Muscle layer of colon (tissue), 2 donors: ENCODE measurements around the gene ZC3H8.

Source experiments
- H3K27ac ChIP-seq: one replicate; pipeline ENCODE4 v1.7.0; 2013; ENCODE audit warnings: low read depth, mild to moderate bottlenecking, low read length, moderate library complexity
- H3K27me3 ChIP-seq, 2 donors: one replicate each; pipeline ENCODE4 v1.7.0; 2013; ENCODE audit warnings: low read length in 2 of 2, mild to moderate bottlenecking in 2 of 2; ENCODE audit not compliant: insufficient read depth in 2 of 2, control insufficient read depth in 1 of 2
- H3K36me3 ChIP-seq: one replicate; pipeline ENCODE4 v1.7.0; 2013; ENCODE audit warnings: mild to moderate bottlenecking, low read length; ENCODE audit not compliant: insufficient read depth
- H3K4me1 ChIP-seq: one replicate; pipeline ENCODE4 v1.7.0; 2013; ENCODE audit warnings: mild to moderate bottlenecking, low read length; ENCODE audit not compliant: insufficient read depth
- H3K4me3 ChIP-seq, 2 donors: one replicate each; pipeline ENCODE4 v1.7.0; 2013; ENCODE audit warnings: low read length in 2 of 2, low read depth in 1 of 2, mild to moderate bottlenecking in 1 of 2, moderate library complexity in 1 of 2
- H3K9ac ChIP-seq: one replicate; pipeline ENCODE4 v1.7.0; 2013; ENCODE audit warnings: low read length
- H3K9me3 ChIP-seq: one replicate; pipeline ENCODE4 v1.7.0; 2013; ENCODE audit warnings: mild to moderate bottlenecking, low read length
- donor health status: abdominal sarcoma.
- donor health status: Adenocarcinoma of cecum.

Gene ZC3H8

GRCh38 chr2:112277596-112278220 is 22.9 kb upstream of the ZC3H8 start:
- Histone ChIP-seq H3K27me3 (no peaks in the 10 kb centered on the region), H3K36me3 (no peaks in the 10 kb centered on the region), H3K9ac (no peak overlapping the region), H3K4me3 (no peak overlapping the region), H3K9me3 (no peaks in the 10 kb centered on the region), H3K4me1 (no peaks in the 10 kb centered on the region), H3K27ac (no peak overlapping the region)

GRCh38 chr2:112276954-112277353 is 22.1 kb upstream of the ZC3H8 start:
- Histone ChIP-seq H3K9me3 (no peaks in the 10 kb centered on the region), H3K36me3 (no peaks in the 10 kb centered on the region), H3K27me3 (no peaks in the 10 kb centered on the region), H3K4me3 (no peak overlapping the region), H3K9ac (no peak overlapping the region), H3K27ac (no peak overlapping the region), H3K4me1 (no peaks in the 10 kb centered on the region)

- Histone ChIP-seq H3K27ac (peak overlapping the region; percentile 99), H3K9me3 (no peaks in the 10 kb centered on the region), H3K27me3 (no peaks in the 10 kb centered on the region), H3K4me1 (no peaks in the 10 kb centered on the region), H3K36me3 (no peaks in the 10 kb centered on the region), H3K9ac (peak overlapping the region; percentile 98), H3K4me3 (peak overlapping the region; percentile 79 to 100)
Measured at GRCh38 chr2:112275887-112276773, 21.3 kb upstream of the ZC3H8 start.

- Histone ChIP-seq H3K9ac (peak within 1 kb of the TSS; percentile 98), H3K27me3 (no peaks in the 10 kb centered on the region), H3K4me3 (peak within 1 kb of the TSS; percentile 79 to 100), H3K27ac (peak within 1 kb of the TSS; percentile 99), H3K4me1 (no peaks in the 10 kb centered on the region), H3K9me3 (no peaks in the 10 kb centered on the region), H3K36me3 (no peaks in the 10 kb centered on the region)
Measured at GRCh38 chr2:112275311-112275886, 20.6 kb upstream of the ZC3H8 start, which contains the start of gene ZC3H6. TSS of gene ZC3H6 (plus strand) at chr2:112275597. CDS start at chr2:112275995, 398 bp downstream.

- Histone ChIP-seq H3K9me3 (no peaks in the 10 kb centered on the region), H3K9ac (no peak overlapping the region), H3K36me3 (no peaks in the 10 kb centered on the region), H3K27ac (no peak overlapping the region), H3K4me3 (no peak overlapping the region), H3K4me1 (no peaks in the 10 kb centered on the region), H3K27me3 (no peaks in the 10 kb centered on the region)
Measured at GRCh38 chr2:112273349-112273748, 18.5 kb upstream of the ZC3H8 start.

GRCh38 chr2:112272669-112273068 is 17.8 kb upstream of the ZC3H8 start:
- Histone ChIP-seq H3K36me3 (no peaks in the 10 kb centered on the region), H3K27ac (no peak overlapping the region), H3K27me3 (no peaks in the 10 kb centered on the region), H3K4me1 (no peaks in the 10 kb centered on the region), H3K4me3 (no peak overlapping the region), H3K9me3 (no peaks in the 10 kb centered on the region), H3K9ac (no peak overlapping the region)

- no peaks in the 10 kb centered on the region for H3K4me1 ChIP-seq
- H3K9me3 ChIP-seq = no peaks in the 10 kb centered on the region
- H3K36me3 ChIP-seq = no peaks in the 10 kb centered on the region
- H3K27ac ChIP-seq = no peak overlapping the region
- no peaks in the 10 kb centered on the region for H3K27me3 ChIP-seq
- no peak overlapping the region for H3K4me3 ChIP-seq
- no peak overlapping the region for H3K9ac ChIP-seq
Measured at GRCh38 chr2:112268547-112268946, 13.7 kb upstream of the ZC3H8 start.

- Histone ChIP-seq H3K9me3 (no peaks in the 10 kb centered on the region), H3K9ac (no peak overlapping the region), H3K27me3 (no peaks in the 10 kb centered on the region), H3K4me1 (no peaks in the 10 kb centered on the region), H3K27ac (no peak overlapping the region), H3K4me3 (no peak overlapping the region), H3K36me3 (no peaks in the 10 kb centered on the region)
Measured at GRCh38 chr2:112262876-112263275, 8.0 kb upstream of the ZC3H8 start.

- H3K9ac ChIP-seq = no peak overlapping the region
- H3K36me3 ChIP-seq = no peaks in the 10 kb centered on the region
- H3K4me1 ChIP-seq = no peaks in the 10 kb centered on the region
- no peak overlapping the region for H3K4me3 ChIP-seq
- H3K9me3 ChIP-seq = no peaks in the 10 kb centered on the region
- H3K27me3 ChIP-seq = no peaks in the 10 kb centered on the region
- no peak overlapping the region for H3K27ac ChIP-seq
Measured at GRCh38 chr2:112260295-112260625, 5.4 kb upstream of the ZC3H8 start.

- Histone ChIP-seq H3K9me3 (no peaks in the 10 kb centered on the region), H3K27me3 (no peaks in the 10 kb centered on the region), H3K4me1 (no peaks in the 10 kb centered on the region), H3K9ac (no peak overlapping the region), H3K27ac (no peak overlapping the region), H3K36me3 (no peaks in the 10 kb centered on the region), H3K4me3 (peak overlapping the region in 1 of 2 donors; percentile 38)
Measured at GRCh38 chr2:112259509-112260294, 4.9 kb upstream of the ZC3H8 start.

- Histone ChIP-seq H3K9me3 (no peaks in the 10 kb centered on the region), H3K27me3 (no peaks in the 10 kb centered on the region), H3K9ac (no peak overlapping the region), H3K36me3 (no peaks in the 10 kb centered on the region), H3K27ac (no peak overlapping the region), H3K4me1 (peaks cover 7% of the 10 kb centered on the region), H3K4me3 (no peak overlapping the region)
Measured at GRCh38 chr2:112257575-112257974, 2.7 kb upstream of the ZC3H8 start.
